Astrocyte of the cerebellum (primary cell): ENCODE data around the gene LY9.

ENCODE experiments used
- DNase-seq: peaks from one replicate; pipeline ENCODE4 v3.0.0-alpha.2; 2011; ENCODE audit warnings: low read depth
- H3K4me3 ChIP-seq: 2 replicates; pipeline ENCODE4 v1.5.1; 2011; ENCODE audit warnings: mild to moderate bottlenecking, low read depth, low read length, moderate library complexity
- CTCF ChIP-seq: IDR thresholded peaks from 2 replicates; pipeline ENCODE4 v1.5.1; 2012; ENCODE audit warnings: low read length, low read depth, moderate library complexity, mild to moderate bottlenecking; ENCODE audit errors: missing control alignments
- in situ Hi-C: cut with HindIII; loops from 2 replicates; pipeline ENCODE4 v1.10.0; 2017; ENCODE audit warnings: low sequenced_read_pairs

Gene LY9

GRCh38 chr1:160827418-160827817, 31.4 kb downstream of the LY9 start:
- no peak for DNase-seq
- TF ChIP-seq CTCF, result no peak
- no peak overlapping the region for H3K4me3 ChIP-seq
- in situ Hi-C loops, result no loop called here

GRCh38 chr1:160829766-160830165, 33.8 kb downstream of the LY9 start:
- H3K4me3 ChIP-seq, result no peak overlapping the region
- DNase-seq, result no peak
- in situ Hi-C loops, result no loop called here
- TF ChIP-seq CTCF, result no peak

- in situ Hi-C loops, result no loop called here
Observed at GRCh38 chr1:160830321-160831153, 34.6 kb downstream of the LY9 start.

GRCh38 chr1:160834945-160835565, 39.1 kb downstream of the LY9 start:
- no peak overlapping the region for H3K4me3 ChIP-seq
- no peak for DNase-seq
- peak; percentile 54 for TF ChIP-seq CTCF
- in situ Hi-C loops, result no loop called here

More at GRCh38 chr1:160830321-160831153, 34.6 kb downstream of the LY9 start:
- peak; percentile 61 for TF ChIP-seq CTCF
- H3K4me3 ChIP-seq, result no peak overlapping the region
- DNase-seq, result no peak

GRCh38 chr1:160835751-160836150, 39.8 kb downstream of the LY9 start:
- in situ Hi-C loops, result no loop called here
- TF ChIP-seq CTCF, result no peak
- DNase-seq, result no peak
- H3K4me3 ChIP-seq, result no peak overlapping the region

- in situ Hi-C loops, result no loop called here
- no peak overlapping the region for H3K4me3 ChIP-seq
- no peak for TF ChIP-seq CTCF
- no peak for DNase-seq
Observed at GRCh38 chr1:160836561-160836960, 40.6 kb downstream of the LY9 start.
